Activated T-helper 1 cell treated with anti-CD3 and anti-CD28 coated beads, Interleukin-12 subunit alpha, Interleukin-12 subunit beta, Interleukin-2, Interleukin-4 antibody, amounts not matched to agents 30 ng/mL and 10 ng/mL and 1 ng/mL, durations not matched to agents 14 hours and 24 hours and 36 hours (primary cell): Measurements from ENCODE around the gene SGSH. TPM values are rescaled to one million over a fixed set of nuclear protein-coding genes. Genes with fewer than 3 reads are reported as not detected.
"Not testable (repeated sequence)": the region's sequence is repeated elsewhere in the genome, so short reads cannot be mapped to it uniquely, and the experiment has no call there.

Experiments used
- DNase-seq: peaks from one replicate; pipeline ENCODE4 v3.0.0; 2021; ENCODE audit warnings: low spot score
- H3K27ac Mint-ChIP-seq: one replicate; pipeline ENCODE4 v1.8.0; 2021; ENCODE audit warnings: mild to moderate bottlenecking, mixed read lengths
- H3K27me3 Mint-ChIP-seq: one replicate; pipeline ENCODE4 v1.8.0; 2022; ENCODE audit warnings: mild to moderate bottlenecking, moderate library complexity, mixed read lengths; ENCODE audit not compliant: insufficient read depth
- H3K36me3 Mint-ChIP-seq: one replicate; pipeline ENCODE4 v1.8.0; 2021; ENCODE audit warnings: low read depth, mixed read lengths
- H3K4me1 Mint-ChIP-seq: one replicate; pipeline ENCODE4 v1.8.0; 2021; ENCODE audit warnings: low read depth, mixed read lengths
- H3K4me3 Mint-ChIP-seq: one replicate; pipeline ENCODE4 v1.8.0; 2021; ENCODE audit warnings: mild to moderate bottlenecking, moderate library complexity, mixed read lengths
- H3K9me3 Mint-ChIP-seq: one replicate; pipeline ENCODE4 v1.8.0; 2021; ENCODE audit warnings: mixed read lengths
- intact Hi-C: fragments of 100-400 bp; cut with micrococcal nuclease; formaldehyde crosslinking; loops from one replicate; pipeline ENCODE4 v1.15.1; 2024
- total RNA-seq: library from RNA; stranded (reverse); gene quantifications from 2 replicates; pipeline ENCODE4 v1.2.3, GENCODE V29; 2022

The SGSH gene
- total RNA-seq, 1 donor from 2014 or later, result 20.1 TPM

DNA sequence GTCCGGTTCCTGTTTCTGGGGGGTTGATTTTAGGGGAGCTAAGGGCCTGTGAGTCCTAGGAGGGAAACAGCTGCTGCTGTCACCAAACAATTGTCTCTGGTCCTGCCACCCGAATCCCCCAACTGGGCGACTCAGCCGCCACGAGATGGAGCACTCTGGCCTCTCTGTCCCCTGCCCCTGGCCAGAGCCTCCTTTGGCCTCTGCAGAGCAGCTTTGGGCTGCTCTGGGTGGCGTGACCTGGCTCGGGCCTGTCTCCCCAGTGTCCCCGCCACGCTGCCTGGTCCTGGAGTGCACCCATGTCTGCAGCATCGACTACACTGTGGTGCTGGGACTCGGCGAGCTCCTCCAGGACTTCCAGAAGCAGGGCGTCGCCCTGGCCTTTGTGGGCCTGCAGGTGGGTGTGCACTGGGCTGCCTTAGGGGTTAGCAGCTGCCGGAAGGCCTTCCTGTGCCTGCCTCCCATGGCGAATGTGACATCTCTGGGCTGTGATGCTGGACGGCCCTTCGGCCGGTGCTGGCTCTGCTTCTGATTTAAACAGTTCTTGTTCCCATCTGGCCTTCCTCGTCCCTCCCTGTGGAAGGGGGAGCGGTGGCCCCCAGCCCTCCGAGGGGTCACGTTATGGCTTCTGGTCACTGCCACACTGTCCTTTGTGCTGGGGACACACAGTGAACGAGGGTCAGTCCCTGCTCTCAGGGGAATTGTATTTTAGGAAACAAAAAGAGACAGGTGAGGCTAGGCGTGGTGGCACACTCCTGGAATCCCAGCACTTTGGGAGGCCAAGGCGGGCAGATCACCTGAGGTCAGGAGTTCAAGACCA is 29.0 kb upstream of the SGSH start:
- intact Hi-C loops, result no loop called here
- Mint-ChIP-seq H3K27ac (no peak overlapping the region), H3K27me3 (no peaks in the 10 kb centered on the region), H3K9me3 (no peaks in the 10 kb centered on the region), H3K36me3 (no peaks in the 10 kb centered on the region), H3K4me3 (no peak overlapping the region), H3K4me1 (peaks cover 26% of the 10 kb centered on the region)
- no peak for DNase-seq

DNA sequence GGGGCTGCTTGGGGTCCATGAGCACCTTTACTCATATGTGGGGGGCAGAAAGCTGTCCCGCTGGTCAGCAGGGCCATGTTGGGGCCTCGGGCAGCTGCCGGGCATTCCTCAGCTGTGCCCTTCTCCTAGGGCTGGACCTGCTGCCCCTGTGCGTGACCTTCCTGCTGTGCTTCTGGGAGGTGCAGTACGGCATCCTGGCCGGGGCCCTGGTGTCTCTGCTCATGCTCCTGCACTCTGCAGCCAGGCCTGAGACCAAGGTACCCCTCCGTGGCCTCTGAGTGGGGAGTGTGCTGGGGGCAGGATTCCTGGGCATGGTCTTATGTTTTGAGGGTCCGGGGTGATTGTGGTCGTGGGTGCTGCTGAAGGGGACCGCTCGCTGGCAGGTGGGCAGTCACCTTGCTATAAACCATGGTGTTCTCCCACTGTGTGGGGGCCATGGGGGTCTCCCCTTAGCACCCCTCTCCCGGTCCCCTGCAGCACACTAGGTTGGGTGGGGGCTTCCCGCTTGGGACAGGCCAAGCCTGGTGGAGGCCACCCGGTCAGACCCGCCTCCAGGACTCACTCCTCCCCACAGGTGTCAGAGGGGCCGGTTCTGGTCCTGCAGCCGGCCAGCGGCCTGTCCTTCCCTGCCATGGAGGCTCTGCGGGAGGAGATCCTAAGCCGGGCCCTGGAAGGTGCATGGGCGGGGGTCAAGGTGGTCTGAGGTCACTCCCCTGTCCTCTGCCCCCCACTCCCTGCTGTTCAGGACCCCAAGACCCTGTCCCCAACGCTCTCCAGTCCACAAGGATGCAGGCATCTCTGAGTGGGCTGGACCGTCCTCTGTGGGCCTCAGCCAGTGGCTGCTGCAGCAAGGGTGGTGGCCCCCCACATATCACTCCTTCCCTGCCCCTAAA is 28.1 kb upstream of the SGSH start:
- no peaks in the 10 kb centered on the region for H3K36me3 Mint-ChIP-seq
- no peak overlapping the region for H3K27ac Mint-ChIP-seq
- no peak overlapping the region for H3K4me3 Mint-ChIP-seq
- intact Hi-C loops, result no loop called here
- no peaks in the 10 kb centered on the region for H3K9me3 Mint-ChIP-seq
- H3K4me1 Mint-ChIP-seq, result peaks cover 17% of the 10 kb centered on the region
- no peaks in the 10 kb centered on the region for H3K27me3 Mint-ChIP-seq
- no peak for DNase-seq

DNA sequence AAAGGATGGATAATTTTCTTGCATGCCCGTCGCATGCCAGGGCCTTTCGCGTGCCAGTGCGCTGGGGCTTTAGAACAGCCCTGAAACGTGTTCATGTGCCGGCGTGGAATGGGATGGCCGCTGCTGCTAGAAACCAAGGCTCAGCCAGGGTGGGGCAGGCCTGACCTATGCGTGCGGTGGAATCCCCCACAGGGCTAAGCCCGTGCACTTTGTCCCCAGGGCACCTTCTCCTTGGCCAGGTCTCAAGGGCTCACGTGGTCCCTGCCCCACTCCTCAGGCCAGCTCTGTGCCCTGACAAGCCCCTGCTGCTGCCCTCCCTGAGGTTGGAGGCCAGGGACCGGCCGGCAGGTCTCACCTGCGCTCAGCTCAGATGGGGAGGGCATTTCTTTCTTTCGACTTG is 27.4 kb upstream of the SGSH start:
- Mint-ChIP-seq H3K9me3 (no peaks in the 10 kb centered on the region), H3K4me1 (peaks cover 10% of the 10 kb centered on the region), H3K27me3 (no peaks in the 10 kb centered on the region), H3K27ac (no peak overlapping the region), H3K4me3 (no peak overlapping the region), H3K36me3 (no peaks in the 10 kb centered on the region)
- intact Hi-C loops, result no loop called here
- DNase-seq, result no peak

DNA sequence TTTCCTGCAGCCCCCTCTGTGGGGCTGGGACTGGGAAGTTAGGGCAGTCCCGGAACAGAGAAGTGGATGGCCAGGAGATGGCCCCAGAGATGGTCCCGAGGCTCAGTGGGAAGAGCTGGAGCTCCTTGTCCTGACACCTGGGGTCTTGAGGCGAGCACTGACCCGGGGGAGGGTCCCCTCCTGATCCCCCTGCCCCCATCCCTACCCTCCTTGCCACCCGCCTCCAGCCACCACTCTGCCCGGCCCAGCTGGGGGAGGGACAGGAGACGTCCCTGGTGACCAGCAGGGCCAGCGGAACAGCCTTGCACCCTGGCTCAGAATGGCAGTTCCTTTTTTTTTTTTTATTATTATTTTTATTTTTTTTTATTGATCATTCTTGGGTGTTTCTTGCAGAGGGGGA is 26.6 kb upstream of the SGSH start:
- DNase-seq, result no peak
- peaks cover 2% of the 10 kb centered on the region for H3K4me1 Mint-ChIP-seq
- H3K9me3 Mint-ChIP-seq, result no peaks in the 10 kb centered on the region
- H3K36me3 Mint-ChIP-seq, result no peaks in the 10 kb centered on the region
- no peaks in the 10 kb centered on the region for H3K27me3 Mint-ChIP-seq
- no peak overlapping the region for H3K4me3 Mint-ChIP-seq
- no peak overlapping the region for H3K27ac Mint-ChIP-seq
- intact Hi-C loops, result no loop called here

DNA sequence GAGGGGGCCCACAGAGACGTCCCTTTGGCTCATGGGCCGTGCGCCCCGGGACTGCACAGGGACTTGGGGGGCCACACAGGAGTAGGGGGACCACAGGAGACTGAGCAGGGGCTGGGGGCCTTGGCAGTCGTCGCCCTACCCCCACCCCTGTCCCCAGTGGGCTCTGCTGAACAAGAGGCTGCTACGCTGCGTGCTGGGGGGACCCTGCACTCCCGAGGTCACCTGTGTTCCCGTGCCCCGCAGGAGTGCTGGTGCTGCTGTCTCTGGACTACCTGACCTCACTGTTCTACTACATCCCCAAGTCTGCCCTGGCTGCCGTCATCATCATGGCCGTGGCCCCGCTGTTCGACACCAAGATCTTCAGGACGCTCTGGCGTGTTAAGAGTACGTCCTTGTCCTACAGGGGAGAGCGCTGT is 26.1 kb upstream of the SGSH start:
- Mint-ChIP-seq H3K36me3 (no peaks in the 10 kb centered on the region), H3K4me1 (no peaks in the 10 kb centered on the region), H3K4me3 (no peak overlapping the region), H3K27ac (no peak overlapping the region), H3K9me3 (no peaks in the 10 kb centered on the region), H3K27me3 (no peaks in the 10 kb centered on the region)
- no peak for DNase-seq
- intact Hi-C loops, result no loop called here

DNA sequence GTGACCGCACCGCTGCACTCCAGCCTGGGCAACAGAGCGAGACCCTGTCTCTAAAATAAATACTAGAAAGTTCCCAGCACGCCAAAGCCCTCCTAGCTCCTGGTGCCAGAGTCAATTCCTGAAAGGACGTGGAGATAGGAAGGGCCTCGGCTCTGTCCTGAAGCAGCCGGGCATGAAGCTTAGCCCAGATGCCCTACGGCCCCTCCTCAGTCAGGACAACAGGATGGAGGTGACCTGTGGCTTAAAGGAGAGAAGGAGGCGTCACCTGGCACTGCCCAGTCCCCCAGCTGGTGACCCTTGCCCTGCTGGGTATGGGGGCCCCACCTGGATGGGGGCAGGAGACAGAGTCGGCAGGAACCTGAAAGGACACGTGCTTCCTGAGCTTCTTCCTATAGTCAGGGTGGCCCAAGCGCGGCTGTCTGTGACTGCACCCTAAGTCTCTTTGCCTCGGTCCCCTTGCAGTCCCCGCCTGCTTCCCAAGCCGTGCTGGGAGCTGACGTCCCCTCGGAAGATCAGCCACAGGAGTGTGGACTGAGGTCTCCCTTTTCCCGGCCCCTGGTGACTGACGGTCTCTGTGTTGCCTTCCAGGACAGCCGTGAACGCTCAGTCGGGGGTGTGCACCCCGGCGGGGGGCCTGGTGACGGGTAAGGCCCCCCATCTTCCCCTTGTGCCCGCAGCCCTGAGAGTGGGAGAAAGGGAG is 25.6 kb upstream of the SGSH start:
- no peaks in the 10 kb centered on the region for H3K9me3 Mint-ChIP-seq
- intact Hi-C loops, result no loop called here
- H3K4me1 Mint-ChIP-seq, result no peaks in the 10 kb centered on the region
- no peak overlapping the region for H3K4me3 Mint-ChIP-seq
- no peaks in the 10 kb centered on the region for H3K27me3 Mint-ChIP-seq
- DNase-seq, result no peak
- no peak overlapping the region for H3K27ac Mint-ChIP-seq
- no peaks in the 10 kb centered on the region for H3K36me3 Mint-ChIP-seq

DNA sequence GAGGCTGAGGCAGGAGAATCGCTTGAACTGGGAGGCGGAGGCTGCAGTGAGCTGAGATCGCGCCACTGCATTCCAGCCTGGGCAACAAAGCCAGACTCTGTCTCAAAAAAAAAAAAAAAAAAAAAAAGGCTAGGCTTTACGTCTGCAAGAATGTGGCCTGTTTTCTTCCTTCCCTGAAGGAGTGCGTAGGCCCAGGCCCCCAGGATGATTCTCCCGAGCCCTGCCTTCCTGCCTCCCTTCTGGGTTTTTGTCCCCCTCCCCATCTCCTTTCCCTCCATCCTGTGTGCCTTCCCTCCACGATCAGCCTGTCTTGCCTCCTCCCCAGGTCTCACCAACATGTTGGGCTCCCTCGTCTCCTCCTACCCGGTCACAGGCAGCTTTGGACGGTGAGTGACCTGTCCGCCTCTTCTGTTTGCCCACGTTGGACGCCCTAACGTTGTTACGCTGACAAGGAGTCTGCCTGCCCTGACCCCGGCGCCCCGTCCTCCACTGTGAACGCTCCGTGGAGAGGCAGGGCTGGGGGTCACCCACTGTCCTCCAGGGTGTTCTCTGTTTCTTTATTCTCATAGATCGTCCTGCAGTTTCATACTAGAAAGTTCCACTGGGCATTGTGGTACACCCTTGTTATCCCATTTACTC is 24.9 kb upstream of the SGSH start:
- DNase-seq, result no peak
- no peaks in the 10 kb centered on the region for H3K4me1 Mint-ChIP-seq
- H3K4me3 Mint-ChIP-seq, result no peak overlapping the region
- no peaks in the 10 kb centered on the region for H3K9me3 Mint-ChIP-seq
- no peaks in the 10 kb centered on the region for H3K27me3 Mint-ChIP-seq
- intact Hi-C loops, result no loop called here
- no peaks in the 10 kb centered on the region for H3K36me3 Mint-ChIP-seq
- H3K27ac Mint-ChIP-seq, result no peak overlapping the region

DNA sequence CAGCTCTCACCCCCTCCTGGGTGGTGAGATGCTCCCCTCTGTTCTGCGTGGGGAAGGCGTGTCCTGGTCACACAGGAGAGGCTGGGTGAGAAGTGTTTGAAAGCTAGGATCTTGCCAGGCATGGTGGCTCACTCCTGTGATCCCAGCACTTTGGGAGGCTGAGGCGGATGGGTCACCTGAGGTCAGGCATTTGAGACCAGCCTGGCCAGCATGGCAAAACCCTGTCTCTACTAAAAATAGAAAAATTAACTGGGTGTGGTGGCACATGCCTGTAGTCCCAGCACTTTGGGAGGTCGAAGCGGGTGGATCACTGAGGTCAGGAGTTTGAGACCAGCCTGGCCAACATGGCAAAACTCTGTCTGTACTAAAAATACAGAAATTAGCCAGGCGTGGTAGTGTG is 24.3 kb upstream of the SGSH start:
- H3K27ac Mint-ChIP-seq, H3K4me1 Mint-ChIP-seq, intact Hi-C loops, H3K4me3 Mint-ChIP-seq, DNase-seq, H3K9me3 Mint-ChIP-seq, H3K36me3 Mint-ChIP-seq, H3K27me3 Mint-ChIP-seq: not testable (repeated sequence)

DNA sequence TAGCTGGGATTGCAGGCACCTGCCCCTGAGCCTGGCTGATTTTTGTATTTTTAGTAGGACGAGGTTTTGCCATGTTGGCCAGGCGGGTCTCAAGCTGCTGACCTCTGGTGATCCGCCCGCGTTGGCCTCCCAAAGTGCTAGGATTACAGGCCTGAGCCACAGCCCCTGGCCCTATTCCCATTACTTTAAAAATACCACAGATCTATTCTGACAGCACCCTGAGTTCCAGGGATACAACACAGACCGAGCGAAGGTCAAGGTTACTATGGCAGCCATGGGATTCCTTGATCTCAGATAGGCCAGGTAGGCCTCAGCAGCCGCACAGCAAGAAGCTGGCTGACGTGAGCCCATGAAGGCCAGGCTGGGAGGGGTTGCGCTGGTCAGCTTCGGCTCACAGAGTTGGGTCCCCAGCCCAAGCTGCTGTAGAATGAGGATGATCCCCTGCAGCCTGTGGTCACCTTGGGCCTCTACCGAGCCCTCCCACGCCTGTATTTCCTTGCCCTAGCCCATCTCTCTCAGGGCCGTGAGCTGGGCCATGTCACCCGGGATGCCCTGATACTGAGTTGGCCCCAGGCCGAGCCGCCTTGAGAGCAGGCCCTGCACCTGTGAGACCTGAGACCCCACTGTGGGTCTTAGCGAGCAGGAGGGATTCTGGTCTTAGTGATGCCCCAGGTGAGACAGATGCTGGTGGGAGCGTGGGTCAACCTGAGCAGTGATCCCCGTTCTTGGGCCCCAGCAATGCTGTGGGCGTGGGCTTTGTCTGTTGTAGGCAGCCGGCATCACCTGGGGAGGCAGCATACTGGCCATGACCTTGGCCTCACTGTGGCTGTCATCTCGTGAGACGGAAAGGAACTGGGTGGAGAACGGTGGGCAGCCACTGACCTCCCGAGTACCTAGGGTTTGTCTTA is 23.6 kb upstream of the SGSH start:
- DNase-seq, result no peak
- Mint-ChIP-seq H3K27me3 (no peaks in the 10 kb centered on the region), H3K4me3 (no peak overlapping the region), H3K4me1 (no peaks in the 10 kb centered on the region), H3K36me3 (no peaks in the 10 kb centered on the region), H3K9me3 (no peaks in the 10 kb centered on the region), H3K27ac (no peak overlapping the region)
- intact Hi-C loops, result no loop called here

DNA sequence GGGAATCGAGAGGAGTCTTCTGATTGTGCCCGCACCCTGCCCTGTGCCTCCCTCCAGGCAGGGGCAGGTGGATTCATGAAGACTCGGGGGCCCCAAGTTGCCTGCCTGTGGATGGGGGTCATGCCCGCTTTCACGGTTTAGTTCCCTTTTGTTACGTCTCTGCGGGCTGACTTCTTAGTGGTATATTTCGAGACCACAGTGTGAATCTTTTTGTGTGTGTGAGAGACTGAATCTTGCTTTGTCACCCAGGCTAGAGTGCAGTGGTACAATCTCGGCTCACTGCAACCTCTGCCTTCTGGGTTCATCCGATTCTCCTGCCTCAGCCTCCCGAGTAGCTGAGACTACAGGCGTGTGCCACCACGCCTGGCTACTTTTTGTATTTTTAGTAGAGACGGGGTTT is 22.4 kb upstream of the SGSH start:
- Mint-ChIP-seq H3K4me3 (no peak overlapping the region), H3K4me1 (no peaks in the 10 kb centered on the region), H3K27ac (no peak overlapping the region), H3K9me3 (no peaks in the 10 kb centered on the region), H3K27me3 (peaks cover 1% of the 10 kb centered on the region), H3K36me3 (no peaks in the 10 kb centered on the region)
- intact Hi-C loops, result no loop called here
- no peak for DNase-seq

DNA sequence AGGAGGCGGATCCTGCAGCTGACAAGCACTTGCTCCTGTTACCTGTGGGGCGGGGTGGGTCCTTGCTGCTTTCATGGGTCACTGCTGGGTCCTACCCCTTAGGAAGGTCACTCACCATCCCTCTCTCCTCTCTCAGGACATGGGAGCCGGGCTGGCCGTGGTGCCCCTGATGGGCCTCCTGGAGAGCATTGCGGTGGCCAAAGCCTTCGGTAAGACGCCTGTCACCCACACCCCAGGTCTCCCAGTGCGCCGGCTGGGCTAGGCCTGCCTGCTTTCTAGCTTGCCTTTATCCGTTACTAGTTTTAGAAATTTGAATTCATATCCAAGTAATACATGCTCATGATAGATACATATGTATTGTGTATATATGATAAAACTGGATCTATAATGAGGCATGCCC is 17.3 kb upstream of the SGSH start:
- H3K27ac Mint-ChIP-seq, result no peak overlapping the region
- H3K36me3 Mint-ChIP-seq, result peaks cover 8% of the 10 kb centered on the region
- peaks cover 3% of the 10 kb centered on the region for H3K27me3 Mint-ChIP-seq
- no peaks in the 10 kb centered on the region for H3K4me1 Mint-ChIP-seq
- peaks cover 14% of the 10 kb centered on the region for H3K9me3 Mint-ChIP-seq
- DNase-seq, result no peak
- intact Hi-C loops, result no loop called here
- H3K4me3 Mint-ChIP-seq, result no peak overlapping the region

DNA sequence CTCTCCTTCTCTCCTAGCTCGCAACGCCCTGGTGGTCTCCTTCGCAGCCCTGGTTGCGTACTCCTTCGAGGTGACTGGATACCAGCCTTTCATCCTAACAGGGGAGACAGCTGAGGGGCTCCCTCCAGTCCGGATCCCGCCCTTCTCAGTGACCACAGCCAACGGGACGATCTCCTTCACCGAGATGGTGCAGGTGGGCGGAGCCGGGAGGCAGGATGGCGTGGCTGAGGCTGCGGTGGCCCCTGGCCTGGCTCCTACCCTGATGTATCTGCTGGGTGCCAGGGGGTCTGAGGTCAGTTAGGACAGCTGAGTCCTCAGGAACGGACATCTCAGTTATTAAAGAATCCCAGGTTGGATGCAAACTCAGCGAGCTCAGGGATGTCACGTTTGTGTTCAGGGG is 16.8 kb upstream of the SGSH start:
- Mint-ChIP-seq H3K4me3 (no peak overlapping the region), H3K27ac (no peak overlapping the region), H3K9me3 (peaks cover 16% of the 10 kb centered on the region), H3K4me1 (no peaks in the 10 kb centered on the region), H3K27me3 (peaks cover 3% of the 10 kb centered on the region), H3K36me3 (peaks cover 9% of the 10 kb centered on the region)
- intact Hi-C loops, result no loop called here
- DNase-seq, result no peak
